CD14-positive monocyte (primary cell): ENCODE data around the gene ITGB8. TPM values are rescaled to one million over a fixed set of nuclear protein-coding genes. Genes with fewer than 3 reads are reported as not detected.

Experiments used
- DNase-seq, 3 donors: peaks; one replicate each; pipeline ENCODE4 v3.0.0-alpha.2; 2011 to 2022
- H2AFZ ChIP-seq: 2 replicates; pipeline ENCODE4 v1.6.0; 2012; ENCODE audit warnings: mild to moderate bottlenecking, low read depth, low read length, inconsistent platforms; ENCODE audit not compliant: insufficient read depth, poor library complexity, severe bottlenecking
- H3K27ac ChIP-seq, 2 donors: 1 replicate in 1 of 2; 2 replicates in 1 of 2; pipeline ENCODE4 v1.5.1; 2012 to 2013; ENCODE audit warnings: low read length in 2 of 2, control low read depth in 1 of 2, inconsistent platforms in 1 of 2, low read depth in 1 of 2, mild to moderate bottlenecking in 1 of 2
- H3K27me3 ChIP-seq, 2 donors: one replicate each; pipeline versions ENCODE4 v1.6.0 to v1.6.1; 2011 to 2013; ENCODE audit warnings: low read length in 2 of 2; ENCODE audit not compliant: control insufficient read depth in 2 of 2, insufficient read depth in 2 of 2
- H3K36me3 ChIP-seq, 2 donors: replicated peaks in 1 of 2; 1 replicate in 1 of 2; 2 replicates in 1 of 2; pipeline versions ENCODE4 v1.5.1 to v1.6.1; 2012 to 2013; ENCODE audit warnings: low read length in 2 of 2, control low read depth in 1 of 2, inconsistent platforms in 1 of 2, mild to moderate bottlenecking in 1 of 2; ENCODE audit not compliant: insufficient read depth in 2 of 2, control insufficient read depth in 1 of 2
- H3K4me1 ChIP-seq, 2 donors: 1 replicate in 1 of 2; 2 replicates in 1 of 2; pipeline versions ENCODE4 v1.5.1 to v1.6.1; 2012 to 2013; ENCODE audit warnings: low read length in 2 of 2, control low read depth in 1 of 2, inconsistent platforms in 1 of 2, mild to moderate bottlenecking in 1 of 2, moderate library complexity in 1 of 2; ENCODE audit not compliant: insufficient read depth in 2 of 2, control insufficient read depth in 1 of 2
- H3K4me2 ChIP-seq: replicated peaks from 2 replicates; pipeline ENCODE3; 2012; ENCODE audit warnings: low read length, moderate library complexity, mild to moderate bottlenecking; ENCODE audit not compliant: poor library complexity, severe bottlenecking; ENCODE audit errors: extremely low read depth
- H3K4me3 ChIP-seq, 3 experiments: fragments of 200-600 bp in 1 of 3; sonication (generic) in 1 of 3; replicated peaks in 1 of 3; 1 replicate in 2 of 3; 2 replicates in 1 of 3; pipeline ENCODE4 v1.5.1; 2011 to 2013; ENCODE audit warnings: low read length in 3 of 3, mild to moderate bottlenecking in 3 of 3, control low read depth in 2 of 3, low read depth in 2 of 3, inconsistent platforms in 1 of 3, moderate library complexity in 1 of 3
- H3K79me2 ChIP-seq: 2 replicates; pipeline ENCODE4 v1.6.0; 2012; ENCODE audit warnings: mild to moderate bottlenecking, control low read depth, inconsistent platforms, low read length, moderate library complexity; ENCODE audit not compliant: insufficient read depth
- H3K9ac ChIP-seq: 2 replicates; pipeline ENCODE4 v1.6.0; 2017; ENCODE audit warnings: low read length, mild to moderate bottlenecking; ENCODE audit not compliant: insufficient read depth, poor library complexity, severe bottlenecking
- H3K9me3 ChIP-seq, 2 donors: replicated peaks in 1 of 2; 1 replicate in 1 of 2; 2 replicates in 1 of 2; pipeline versions ENCODE4 v1.5.1 to v1.6.1; 2012 to 2013; ENCODE audit warnings: low read length in 2 of 2, control low read depth in 1 of 2; ENCODE audit not compliant: control insufficient read depth in 1 of 2, insufficient read depth in 1 of 2
- H4K20me1 ChIP-seq: 2 replicates; pipeline ENCODE4 v1.6.0; 2012; ENCODE audit warnings: mild to moderate bottlenecking, low read length, control low read depth, moderate library complexity; ENCODE audit not compliant: insufficient read depth
- H3K27ac Mint-ChIP-seq, 7 donors: one replicate each; pipeline ENCODE4 v1.8.0; 2020; ENCODE audit warnings: mild to moderate bottlenecking in 7 of 7, mixed read lengths in 7 of 7, moderate library complexity in 6 of 7, inconsistent platforms in 2 of 7
- H3K27me3 Mint-ChIP-seq, 3 donors: one replicate each; pipeline ENCODE4 v1.8.0; 2021 to 2022; ENCODE audit warnings: low read depth in 3 of 3, mild to moderate bottlenecking in 3 of 3, mixed read lengths in 3 of 3, moderate library complexity in 3 of 3, inconsistent platforms in 1 of 3
- H3K36me3 Mint-ChIP-seq, 2 donors: one replicate each; pipeline ENCODE4 v1.8.0; 2020; ENCODE audit warnings: mixed read lengths in 2 of 2, inconsistent platforms in 1 of 2, mild to moderate bottlenecking in 1 of 2
- H3K4me1 Mint-ChIP-seq: one replicate; pipeline ENCODE4 v1.8.0; 2020; ENCODE audit warnings: mild to moderate bottlenecking, mixed read lengths
- H3K4me3 Mint-ChIP-seq, 2 donors: one replicate each; pipeline ENCODE4 v1.8.0; 2020; ENCODE audit warnings: mild to moderate bottlenecking in 2 of 2, mixed read lengths in 2 of 2, moderate library complexity in 1 of 2
- H3K9me3 Mint-ChIP-seq, 7 donors: one replicate each; pipeline ENCODE4 v1.8.0; 2020 to 2022; ENCODE audit warnings: mixed read lengths in 7 of 7, mild to moderate bottlenecking in 6 of 7, moderate library complexity in 6 of 7, inconsistent platforms in 2 of 7
- CTCF ChIP-seq: fragments of 200-600 bp; IDR thresholded peaks from one replicate; pipeline ENCODE4 v1.8.0; 2022; ENCODE audit warnings: antibody characterized with exemption, mild to moderate bottlenecking
- WGBS: methylation state at CpG from one replicate; pipeline ENCODE4 v1.1.5; 2013; ENCODE audit warnings: missing lambda C conversion rate; ENCODE audit not compliant: insufficient coverage; 5-methylcytosine and 5-hydroxymethylcytosine counted together
- intact Hi-C, 2 donors: fragments of 100-400 bp; cut with micrococcal nuclease; formaldehyde crosslinking; loops; one replicate each; pipeline versions ENCODE4 v1.15.0 to v1.15.1; 2023
- polyA plus RNA-seq, 3 donors: library from polyadenylated mRNA; depleted of rRNA in 1 of 3; unstranded in 2 of 3; stranded (reverse) in 1 of 3; fragments of 300-500 nt in 2 of 3; fragments of >200 nt in 1 of 3; fragmentation: Illumina TruSeq in 2 of 3; gene quantifications; 1 replicate in 2 of 3; 2 replicates in 1 of 3; pipeline ENCODE4 v1.2.3, GENCODE V29; 2012 to 2021

Gene ITGB8
- polyA plus RNA-seq, 3 donors: 0.01 to 0.28 (median 0.19) TPM

- no peaks in the 10 kb centered on the region for H3K36me3 Mint-ChIP-seq
- no peak for TF ChIP-seq CTCF
- WGBS: 88% methylated on average over 3 of the region's 3 CpGs
- Histone ChIP-seq H3K4me1 (peaks cover 15 to 16% of the 10 kb centered on the region in 2 donors), H3K27ac (peak overlapping the region in 1 of 2 donors; percentile 21), H3K9me3 (no peaks in the 10 kb centered on the region), H3K4me3 (no peak overlapping the region), H3K4me2 (no peak overlapping the region), H2AFZ (no peak overlapping the region), H4K20me1 (no peaks in the 10 kb centered on the region), H3K79me2 (no peaks in the 10 kb centered on the region), H3K27me3 (no peaks in the 10 kb centered on the region), H3K36me3 (no peaks in the 10 kb centered on the region), H3K9ac (no peak overlapping the region)
- H3K4me1 Mint-ChIP-seq: peaks cover 16% of the 10 kb centered on the region
- H3K27me3 Mint-ChIP-seq: peaks cover 0 to 1% (median 0%) of the 10 kb centered on the region in 3 donors
- H3K4me3 Mint-ChIP-seq: no peak overlapping the region
- DNase-seq: no peak
- H3K27ac Mint-ChIP-seq: peak overlapping the region in 1 of 7 donors; percentile 64
- intact Hi-C loops: no loop called here
- peaks cover 0 to 2% (median 0%) of the 10 kb centered on the region in 7 donors for H3K9me3 Mint-ChIP-seq
Observed at GRCh38 chr7:20417675-20418382, 87.1 kb downstream of the ITGB8 start.

- Histone ChIP-seq H3K4me2 (no peak overlapping the region), H3K9me3 (peaks cover 9 to 14% of the 10 kb centered on the region in 2 donors), H2AFZ (no peak overlapping the region), H3K36me3 (no peaks in the 10 kb centered on the region), H3K4me3 (no peak overlapping the region), H3K79me2 (no peaks in the 10 kb centered on the region), H3K4me1 (no peaks in the 10 kb centered on the region), H3K9ac (no peak overlapping the region), H4K20me1 (no peaks in the 10 kb centered on the region), H3K27me3 (no peaks in the 10 kb centered on the region), H3K27ac (no peak overlapping the region)
- Mint-ChIP-seq H3K27me3 (peaks cover 0 to under 1% (median 0%) of the 10 kb centered on the region in 3 donors), H3K4me1 (peaks cover 6% of the 10 kb centered on the region), H3K27ac (peak overlapping the region in 1 of 7 donors; percentile 61), H3K36me3 (no peaks in the 10 kb centered on the region), H3K4me3 (no peak overlapping the region), H3K9me3 (peaks cover 8 to 19% (median 13%) of the 10 kb centered on the region in 7 donors)
- intact Hi-C loops: no loop called here
- 97% methylated on average over 5 of the region's 6 CpGs for WGBS
- DNase-seq: no peak
- TF ChIP-seq CTCF: no peak
Observed at GRCh38 chr7:20424500-20424899, 93.8 kb downstream of the ITGB8 start.
